DMS 273 (cell line): ENCODE data around the gene VEGFB.

Experiments used
- DNase-seq: peaks from one replicate; lab custom pipeline; 2025; ENCODE audit not compliant: unreplicated experiment; lab: John Stamatoyannopoulos, UW

Gene VEGFB

DNA sequence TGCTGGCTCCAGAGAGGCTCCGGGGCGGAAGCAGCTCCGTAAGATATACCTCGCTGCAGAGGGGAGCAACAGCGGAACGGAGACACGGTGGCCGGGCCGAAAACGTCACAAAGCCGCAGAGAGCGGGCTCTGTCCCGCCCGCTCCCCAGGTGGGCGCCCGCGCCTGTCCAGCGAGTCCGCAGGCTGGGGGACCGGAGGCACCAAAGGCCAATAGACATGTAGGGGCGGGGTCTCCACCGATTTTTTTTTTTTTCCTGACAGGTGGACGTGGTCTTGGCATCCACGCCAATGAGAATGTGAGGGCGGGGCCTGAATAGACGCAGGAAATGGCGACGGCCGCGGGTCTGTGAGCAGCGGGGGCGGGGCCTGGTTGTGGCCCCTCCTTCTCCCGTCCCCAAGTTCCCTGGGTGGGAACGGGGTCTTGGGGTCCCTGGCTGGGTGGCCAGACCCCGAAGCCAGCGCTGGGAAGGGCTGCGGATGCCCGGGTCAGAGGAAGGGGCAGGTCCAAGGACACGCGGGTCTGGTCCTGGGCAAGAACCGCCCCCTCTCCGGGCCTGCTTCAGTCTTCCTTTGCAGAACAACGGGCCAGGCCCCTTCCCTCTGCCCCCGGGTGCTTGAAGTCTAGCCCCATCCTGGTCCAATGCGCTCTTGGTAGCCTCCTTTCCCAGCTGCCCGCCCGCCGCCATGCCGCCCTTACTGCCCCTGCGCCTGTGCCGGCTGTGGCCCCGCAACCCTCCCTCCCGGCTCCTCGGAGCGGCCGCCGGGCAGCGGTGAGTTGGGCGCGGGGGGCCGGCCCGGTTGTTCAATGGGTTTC is 4.0 kb upstream of the VEGFB start, which contains the start of gene DNAJC4:
TSS of gene DNAJC4 (plus strand) at position 378 of the 814 bp plus-strand sequence. CDS start at position 685, 307 bp downstream.
- DNase-seq, result peak; percentile 93

DNA sequence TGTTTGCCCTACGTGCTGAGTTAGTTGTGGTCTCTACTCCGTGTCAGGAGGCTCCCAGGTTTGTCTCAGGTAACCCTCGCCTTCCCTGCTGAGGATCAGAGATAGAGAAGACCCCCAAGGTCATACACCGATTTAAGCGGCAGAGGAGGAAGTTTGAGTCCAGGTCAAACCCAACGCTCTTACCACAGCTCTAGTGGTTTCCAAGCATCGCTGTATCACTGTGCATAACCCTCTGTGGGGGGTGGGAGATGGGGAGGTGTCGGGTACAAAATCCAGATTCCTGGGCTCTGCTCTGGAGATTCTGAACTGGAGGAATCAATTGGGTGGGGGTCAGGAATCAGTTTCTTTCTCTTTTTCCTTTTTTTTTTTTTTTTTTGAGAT is 3.4 kb upstream of the VEGFB start:
- DNase-seq, result no peak

DNA sequence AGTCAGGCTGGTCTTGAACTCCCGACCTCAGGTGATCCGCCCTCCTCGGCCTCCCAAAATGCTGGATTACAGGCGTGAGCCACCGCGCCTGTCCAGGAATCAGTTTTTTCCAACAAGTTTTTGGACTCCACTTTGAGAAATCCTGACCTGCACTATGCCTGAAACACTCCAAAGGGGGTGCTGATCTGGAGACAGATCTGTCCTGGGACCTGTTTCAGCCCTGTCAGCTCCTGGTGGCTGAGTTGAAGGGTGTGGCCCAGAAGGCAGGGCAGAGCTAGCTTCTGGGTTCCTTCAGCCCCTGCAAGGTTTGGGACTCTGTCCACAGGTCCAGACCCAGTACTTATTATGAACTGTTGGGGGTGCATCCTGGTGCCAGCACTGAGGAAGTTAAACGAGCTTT is 2.8 kb upstream of the VEGFB start:
- no peak for DNase-seq

DNA sequence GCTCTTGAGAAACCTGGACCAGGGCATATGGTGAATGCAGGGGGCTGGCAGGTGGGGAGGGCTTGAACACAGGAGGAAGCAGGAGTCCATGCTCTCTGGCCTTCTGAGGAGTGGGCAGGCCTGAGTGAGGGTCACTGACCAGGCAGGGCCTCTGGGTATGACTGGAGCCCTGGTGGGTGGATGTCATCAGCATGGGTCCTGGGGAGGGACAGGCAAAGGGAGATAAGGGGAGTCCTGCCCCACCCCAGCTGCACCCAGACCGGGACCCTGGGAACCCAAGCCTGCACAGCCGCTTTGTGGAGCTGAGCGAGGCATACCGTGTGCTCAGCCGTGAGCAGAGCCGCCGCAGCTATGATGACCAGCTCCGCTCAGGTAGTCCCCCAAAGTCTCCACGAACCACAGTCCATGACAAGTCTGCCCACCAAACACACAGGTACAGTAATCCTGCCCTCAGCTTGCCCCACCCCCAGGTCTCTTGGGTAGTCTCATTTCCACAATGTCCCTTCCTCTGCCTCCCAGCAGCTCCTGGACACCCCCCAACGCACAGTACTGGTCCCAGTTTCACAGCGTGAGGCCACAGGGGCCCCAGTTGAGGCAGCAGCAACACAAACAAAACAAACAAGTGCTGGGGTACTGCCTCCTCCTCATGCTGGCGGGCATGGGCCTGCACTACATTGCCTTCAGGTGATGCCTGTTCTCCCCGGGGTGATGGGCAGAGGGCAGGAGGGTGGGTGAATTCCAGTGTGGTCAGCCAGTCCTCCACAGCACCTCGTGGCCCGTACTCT is 2.0 kb upstream of the VEGFB start:
- DNase-seq, result no peak

DNA sequence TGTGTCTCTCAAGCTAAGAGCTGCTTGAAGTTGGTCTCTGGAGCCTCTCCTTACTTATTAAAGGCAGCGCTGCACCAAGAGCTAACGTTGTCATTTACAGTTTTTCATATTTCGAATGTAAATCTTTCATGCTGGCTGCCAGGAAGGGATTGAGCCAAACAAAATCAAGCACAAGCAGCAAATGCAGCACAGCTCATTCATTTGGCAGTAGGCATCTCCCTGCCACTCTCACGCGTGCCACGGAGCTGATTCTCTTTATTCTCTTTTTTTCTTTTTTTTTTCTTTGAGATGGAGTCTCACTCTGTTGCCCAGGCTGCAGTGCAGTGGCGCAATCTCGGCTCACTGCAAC is 1.4 kb upstream of the VEGFB start:
- DNase-seq, result no peak

DNA sequence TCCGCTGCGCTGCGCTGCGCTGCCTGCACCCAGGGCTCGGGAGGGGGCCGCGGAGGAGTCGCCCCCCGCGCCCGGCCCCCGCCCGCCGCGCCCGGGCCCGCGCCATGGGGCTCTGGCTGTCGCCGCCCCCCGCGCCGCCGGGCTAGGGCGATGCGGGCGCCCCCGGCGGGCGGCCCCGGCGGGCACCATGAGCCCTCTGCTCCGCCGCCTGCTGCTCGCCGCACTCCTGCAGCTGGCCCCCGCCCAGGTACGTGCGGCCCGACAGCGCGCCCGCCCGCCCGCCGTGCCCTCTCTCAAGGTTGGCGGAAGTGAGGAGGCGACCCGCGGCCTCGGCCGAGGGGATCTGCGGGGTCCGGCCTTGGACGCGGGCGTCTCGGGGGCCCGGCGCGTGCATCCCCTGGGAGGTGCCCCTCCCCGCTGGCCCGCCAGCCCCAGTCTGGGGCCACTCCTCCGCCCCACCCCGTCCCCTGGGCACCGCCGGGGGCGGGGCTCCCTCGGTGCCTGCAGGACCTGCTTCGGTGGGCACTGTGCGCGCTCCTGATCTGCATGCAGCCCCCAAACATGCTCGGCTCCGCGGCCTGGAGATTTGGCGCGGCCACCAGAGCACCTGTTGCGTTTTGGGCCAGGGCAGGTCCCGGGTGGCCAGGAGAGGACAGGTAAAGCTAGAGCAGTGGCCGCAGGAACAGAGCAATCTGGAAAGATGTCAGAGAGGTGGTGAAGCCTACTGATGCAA is 429 bp downstream of the VEGFB start:
- DNase-seq, result peak; percentile 71

DNA sequence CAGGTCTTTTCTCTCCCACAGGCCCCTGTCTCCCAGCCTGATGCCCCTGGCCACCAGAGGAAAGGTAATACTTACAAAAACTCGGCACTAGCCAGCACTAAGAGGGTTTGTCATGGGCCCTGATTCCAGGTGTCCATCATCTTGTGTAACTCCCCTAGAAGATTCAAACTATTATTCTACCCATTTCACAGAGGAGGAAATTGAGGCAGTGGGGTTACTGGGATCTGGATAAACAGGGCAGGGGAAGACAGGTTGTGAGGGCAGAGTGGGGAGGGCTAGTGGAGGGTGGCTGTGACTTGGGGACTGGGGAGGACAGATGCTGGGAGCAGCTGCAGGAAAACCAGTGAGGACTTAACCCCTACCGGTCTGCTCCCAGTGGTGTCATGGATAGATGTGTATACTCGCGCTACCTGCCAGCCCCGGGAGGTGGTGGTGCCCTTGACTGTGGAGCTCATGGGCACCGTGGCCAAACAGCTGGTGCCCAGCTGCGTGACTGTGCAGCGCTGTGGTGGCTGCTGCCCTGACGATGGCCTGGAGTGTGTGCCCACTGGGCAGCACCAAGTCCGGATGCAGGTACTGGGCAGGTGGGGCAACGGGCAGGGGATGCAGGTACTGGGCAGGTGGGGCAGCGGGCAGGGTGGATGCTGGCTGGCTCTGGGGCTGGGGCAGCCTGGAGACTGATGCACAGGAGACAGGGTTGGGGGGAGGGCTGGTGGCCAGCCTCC is 1.2 kb downstream of the VEGFB start:
- no peak for DNase-seq

DNA sequence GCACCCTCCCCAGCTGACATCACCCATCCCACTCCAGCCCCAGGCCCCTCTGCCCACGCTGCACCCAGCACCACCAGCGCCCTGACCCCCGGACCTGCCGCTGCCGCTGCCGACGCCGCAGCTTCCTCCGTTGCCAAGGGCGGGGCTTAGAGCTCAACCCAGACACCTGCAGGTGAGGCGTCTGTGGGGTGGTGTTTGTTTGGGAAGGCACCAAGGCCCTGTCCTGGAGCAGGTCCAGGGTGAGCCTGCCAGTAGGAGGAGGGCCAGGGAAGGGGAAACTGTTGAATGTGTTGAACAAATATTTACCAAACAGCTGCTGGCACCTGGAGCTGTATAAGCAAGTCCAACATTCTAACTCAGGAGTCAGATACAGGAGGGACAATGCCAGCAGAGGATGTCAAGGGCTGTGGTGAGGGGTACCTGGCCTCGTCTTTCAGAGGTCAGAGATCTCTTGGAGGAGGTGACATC is 3.1 kb downstream of the VEGFB start:
- no peak for DNase-seq

DNA sequence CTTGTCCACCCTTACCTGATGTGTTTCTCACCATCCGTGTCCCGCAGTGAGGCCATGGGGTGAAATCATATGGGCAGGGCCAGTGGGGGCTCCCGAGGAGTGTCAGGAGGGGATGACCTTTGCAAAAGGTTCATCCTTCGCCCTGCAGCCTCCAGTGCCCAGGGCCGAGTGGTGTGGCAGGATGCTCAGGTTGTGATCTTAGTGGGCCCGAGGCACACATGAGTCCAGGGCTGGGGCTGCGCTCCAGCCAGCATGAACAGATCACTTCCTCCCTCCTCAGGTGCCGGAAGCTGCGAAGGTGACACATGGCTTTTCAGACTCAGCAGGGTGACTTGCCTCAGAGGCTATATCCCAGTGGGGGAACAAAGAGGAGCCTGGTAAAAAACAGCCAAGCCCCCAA is 3.7 kb downstream of the VEGFB start:
- no peak for DNase-seq

DNA sequence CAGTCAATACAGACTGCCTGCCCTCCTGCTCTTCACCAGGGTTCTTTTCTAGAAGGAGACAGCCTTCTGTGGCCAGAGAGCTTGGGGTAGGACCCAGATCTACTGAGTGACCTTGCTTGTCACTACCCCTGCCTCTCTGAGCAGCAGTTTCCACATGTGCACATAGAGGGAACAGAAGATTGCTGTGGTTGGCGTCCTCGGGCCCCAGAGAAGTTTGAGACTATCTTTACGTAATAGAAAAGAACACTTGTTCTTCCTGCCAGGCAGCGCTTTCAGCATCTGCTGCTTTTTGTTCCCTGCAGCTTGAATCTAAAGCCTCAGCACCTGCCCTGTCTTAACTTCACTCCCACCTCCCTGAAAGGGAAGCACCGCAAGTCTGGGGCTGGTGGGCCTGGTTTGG is 4.6 kb downstream of the VEGFB start:
- no peak for DNase-seq

DNA sequence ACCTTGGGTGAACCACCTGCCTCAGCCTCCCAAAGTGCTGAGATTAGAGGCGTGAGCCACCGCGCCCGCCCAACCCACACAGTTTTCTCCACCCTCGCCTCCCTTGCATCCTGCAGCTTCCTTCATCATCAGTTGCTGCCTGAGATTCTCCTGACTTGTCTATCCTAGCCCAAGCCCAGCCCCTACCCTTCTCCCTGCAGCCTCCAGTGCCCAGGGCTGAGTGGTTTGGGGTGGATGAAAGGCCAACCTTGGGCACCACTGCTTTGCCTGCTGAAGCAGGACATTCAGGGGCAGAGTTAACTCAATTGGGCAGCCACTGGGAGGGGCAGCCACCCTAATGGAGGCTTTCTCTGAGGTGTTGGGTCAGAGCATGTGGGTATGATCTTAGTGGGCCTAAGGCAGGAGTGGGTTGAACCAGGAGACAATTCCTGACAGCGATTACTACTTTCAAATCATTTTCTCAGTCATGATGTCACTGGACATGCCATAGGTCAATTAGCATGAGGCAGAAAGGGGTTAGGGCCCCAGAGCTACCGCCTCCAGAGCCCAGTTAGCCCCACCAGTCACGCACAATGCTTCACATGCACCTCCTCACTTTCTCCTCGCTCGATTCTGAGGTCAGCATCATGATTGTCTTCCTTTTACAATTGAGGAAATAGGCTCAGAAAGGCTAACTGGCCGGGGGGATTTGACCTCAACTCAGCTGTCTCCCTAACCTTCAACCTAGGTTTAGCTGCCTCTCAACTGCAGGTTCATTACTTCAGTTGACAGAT is 5.5 kb downstream of the VEGFB start:
- DNase-seq, result no peak

DNA sequence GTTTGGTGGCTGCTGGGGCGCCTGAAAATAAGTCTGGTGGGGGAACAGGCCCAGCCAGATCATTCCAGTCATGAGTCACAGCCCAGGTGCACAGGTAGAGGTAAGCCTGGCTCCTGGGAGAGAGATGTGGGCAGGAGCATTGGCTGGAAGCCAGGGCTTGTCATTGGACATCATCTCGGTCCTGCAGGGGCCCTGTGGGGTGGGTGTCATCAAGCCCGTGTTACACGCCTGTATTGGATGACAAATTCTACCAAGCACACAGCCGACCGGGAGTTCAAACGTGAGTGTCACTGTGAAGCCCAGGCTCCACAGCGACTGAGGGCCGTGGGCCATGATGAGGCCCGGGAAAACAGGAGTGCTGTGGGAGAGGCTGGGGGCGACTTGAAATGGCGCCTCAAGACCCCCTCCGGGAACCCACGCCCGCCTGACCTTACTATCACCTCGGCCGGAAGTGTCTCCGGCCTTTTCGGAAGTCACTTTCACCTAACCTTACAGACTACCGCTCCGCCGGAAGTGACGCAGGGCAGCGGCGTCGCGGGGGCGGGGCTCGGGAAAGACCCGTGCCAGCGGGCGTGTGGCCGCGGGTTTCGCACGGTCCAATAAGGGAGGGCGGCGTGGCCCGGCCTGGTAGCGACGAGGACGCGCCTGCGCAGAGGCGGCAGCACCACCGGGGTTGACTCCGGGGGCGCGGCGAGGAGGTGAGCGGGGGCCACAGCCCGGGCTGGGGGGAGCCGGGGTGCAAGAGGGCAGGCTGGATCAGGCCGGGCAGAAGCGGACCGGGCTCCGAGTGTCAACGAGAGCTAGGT is 6.3 kb downstream of the VEGFB start, which contains the start of gene FKBP2:
TSS of gene FKBP2 (plus strand) at position 661 of the 806 bp plus-strand sequence. CDS start 1,293 bp downstream, outside the sequence.
- peak; percentile 97 for DNase-seq

DNA sequence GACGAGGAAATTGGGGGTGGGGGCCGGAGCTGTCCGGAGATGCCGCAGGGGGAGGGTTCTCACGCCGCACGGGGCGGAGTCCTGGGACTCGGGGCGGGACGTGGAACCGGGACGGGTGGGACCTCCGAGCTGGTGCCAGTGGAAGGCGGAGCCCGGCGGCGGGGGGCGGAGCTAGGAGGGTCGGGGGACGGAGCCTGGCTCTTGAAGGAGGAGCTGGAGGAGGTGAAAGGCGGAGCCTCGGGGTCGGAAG is 6.8 kb downstream of the VEGFB start:
- DNase-seq, result peak; percentile 97

DNA sequence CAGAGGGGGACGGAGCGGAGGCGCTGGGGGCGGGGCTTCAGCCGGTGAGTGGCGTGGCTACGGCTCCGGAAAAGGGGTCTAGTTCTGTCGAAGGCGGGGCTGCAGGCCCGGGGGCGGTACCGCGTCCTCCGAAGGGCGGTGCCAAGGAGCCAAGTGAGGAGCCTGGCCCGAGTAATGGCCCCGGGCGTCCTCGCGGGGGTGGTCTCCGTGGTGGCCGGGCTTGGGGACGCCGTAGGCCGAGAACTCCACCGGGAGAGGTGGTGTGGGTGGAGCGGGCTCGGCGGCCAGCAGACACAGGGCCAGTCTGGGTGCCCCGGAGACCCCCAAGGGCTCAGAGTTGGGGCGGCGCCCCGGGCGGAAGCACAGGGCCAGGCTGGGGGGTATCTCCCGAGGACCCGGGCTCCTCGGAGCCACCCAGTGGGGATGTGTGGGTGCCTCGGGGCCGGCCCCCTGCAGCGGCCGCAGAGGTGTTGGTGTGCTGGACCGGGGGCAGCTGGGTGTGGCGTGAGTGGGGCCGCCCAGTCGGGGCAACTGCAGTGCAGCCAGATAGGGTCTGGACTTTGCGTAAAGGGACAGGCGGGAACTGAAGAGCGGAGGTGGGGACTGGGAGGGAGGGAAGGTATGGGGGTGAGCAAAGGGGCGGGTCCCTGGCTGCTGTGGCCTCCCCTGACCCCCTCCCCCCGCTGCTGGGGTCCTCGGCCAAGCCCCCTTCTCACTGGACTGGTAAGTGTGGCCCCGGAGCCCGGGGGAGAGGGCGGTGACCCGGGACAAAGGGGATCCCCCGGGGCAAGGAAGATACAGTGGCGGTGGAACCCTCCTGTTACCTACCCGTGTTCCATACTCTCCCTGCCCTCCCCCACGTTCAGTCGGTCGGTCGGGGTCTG is 7.3 kb downstream of the VEGFB start:
- peak; percentile 56 for DNase-seq

DNA sequence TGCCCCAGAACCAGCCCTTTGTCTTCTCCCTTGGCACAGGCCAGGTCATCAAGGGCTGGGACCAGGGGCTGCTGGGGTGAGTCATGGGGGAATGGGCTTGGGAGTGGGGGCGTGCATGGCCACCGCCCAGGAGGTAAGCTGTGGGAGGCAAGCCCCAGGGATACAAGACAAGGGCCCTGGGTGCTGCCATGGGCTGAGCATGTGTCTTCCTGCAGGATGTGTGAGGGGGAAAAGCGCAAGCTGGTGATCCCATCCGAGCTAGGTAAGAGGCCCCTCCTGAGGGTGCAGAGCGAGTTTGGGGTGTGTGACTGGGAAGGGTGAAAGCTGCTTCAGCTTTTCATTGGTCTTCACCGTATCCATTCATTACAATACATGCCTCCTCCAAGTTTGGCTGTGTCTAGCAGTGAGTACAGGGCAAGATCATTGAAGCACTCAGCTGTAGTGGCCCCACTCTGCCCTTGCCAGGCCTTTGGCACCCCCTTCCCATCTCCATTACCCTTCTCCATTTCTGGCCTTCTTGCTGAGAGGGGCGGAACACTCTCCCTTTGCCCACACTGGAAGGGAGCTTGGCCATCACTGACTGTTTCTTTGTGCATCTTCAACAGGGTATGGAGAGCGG is 9.0 kb downstream of the VEGFB start:
- no peak for DNase-seq

DNA sequence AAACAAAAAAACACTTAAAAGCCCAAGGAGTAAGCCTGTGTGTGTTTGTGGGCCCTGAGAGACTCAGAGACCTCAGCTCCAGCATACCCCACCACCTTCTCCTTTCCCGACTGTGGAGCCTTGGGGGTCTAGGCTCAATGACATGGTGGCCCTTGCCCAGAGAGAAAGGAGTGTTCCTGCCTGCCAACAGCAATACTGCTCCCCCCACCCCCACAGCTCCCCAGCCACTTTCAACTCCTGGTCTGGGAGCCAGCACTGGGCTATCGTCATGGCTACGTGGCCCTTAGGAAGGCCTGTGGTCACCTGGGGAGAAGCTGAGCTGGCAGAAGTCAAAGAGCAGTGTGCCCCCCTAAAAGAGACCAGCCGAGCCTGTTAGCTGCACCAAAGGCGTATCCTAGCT is 9.7 kb downstream of the VEGFB start:
- no peak for DNase-seq

DNA sequence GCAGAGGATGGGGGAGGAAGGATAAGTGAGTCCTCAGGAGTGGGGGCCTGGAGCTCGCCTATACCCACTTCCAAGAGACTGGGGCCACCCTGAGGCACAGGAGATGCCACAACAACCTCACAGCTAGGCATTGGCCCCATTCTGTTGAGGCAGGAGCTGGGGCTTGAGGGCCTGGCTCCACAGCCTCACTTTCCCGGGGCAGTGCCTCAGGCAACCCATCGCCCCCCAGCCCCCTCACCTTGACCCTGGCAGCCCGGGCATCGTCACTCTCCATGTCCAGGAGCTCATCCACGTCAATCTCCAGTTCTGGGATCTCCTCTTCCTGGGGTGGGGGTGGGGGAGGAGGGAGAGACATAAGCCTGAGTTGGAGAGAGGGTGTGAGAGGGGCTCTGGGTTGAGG is 10.6 kb downstream of the VEGFB start:
- DNase-seq, result no peak

DNA sequence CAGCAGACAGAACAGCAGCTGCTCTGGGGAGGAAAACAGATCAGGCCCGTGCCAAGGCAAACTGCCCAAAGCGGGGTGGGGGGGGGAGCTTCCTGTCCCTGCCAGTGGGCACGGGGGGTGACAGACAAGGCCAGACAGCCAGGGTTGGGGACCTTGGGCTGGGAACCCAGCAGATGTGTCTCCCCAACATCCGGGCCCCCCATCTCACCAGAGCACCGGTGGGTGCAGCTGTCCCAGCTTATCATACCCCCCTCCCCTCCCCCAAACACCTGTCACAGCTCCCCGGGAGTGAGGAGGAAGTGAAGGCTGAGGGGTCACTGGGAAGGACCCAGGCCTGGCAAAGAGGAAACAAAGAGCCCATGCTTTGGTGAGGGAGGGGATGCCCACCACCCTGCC is 11.0 kb downstream of the VEGFB start:
- peak; percentile 66 for DNase-seq
